MG63 (cell line): ENCODE data around the gene CNST. TPM values are rescaled to one million over a fixed set of nuclear protein-coding genes. Genes with fewer than 3 reads are reported as not detected.
A peak's percentile ranks its signal among the peaks of the same experiment; 100 is the strongest.
"Not testable (repeated sequence)": the region's sequence is repeated elsewhere in the genome, so short reads cannot be mapped to it uniquely, and the experiment has no call there.

Experiments
- DNase-seq: peaks from one replicate; pipeline ENCODE4 v3.0.0-alpha.2; 2020
- H3K27me3 ChIP-seq: fragments of 250-450 bp; sonication (Bioruptor Pico); 2 replicates; pipeline ENCODE4 v1.5.1; 2020; ENCODE audit warnings: mild to moderate bottlenecking, moderate library complexity
- H3K36me3 ChIP-seq: fragments of 250-450 bp; sonication (Bioruptor Pico); 2 replicates; pipeline ENCODE4 v1.5.1; 2020; ENCODE audit warnings: mild to moderate bottlenecking, moderate library complexity
- H3K4me3 ChIP-seq: fragments of 250-450 bp; sonication (Bioruptor Pico); 2 replicates; pipeline ENCODE4 v1.5.1; 2020; ENCODE audit warnings: mild to moderate bottlenecking, moderate library complexity
- H3K9me3 ChIP-seq: fragments of 250-450 bp; sonication (Bioruptor Pico); 2 replicates; pipeline ENCODE4 v1.5.1; 2020; ENCODE audit warnings: mild to moderate bottlenecking, moderate library complexity
- total RNA-seq: library from RNA; depleted of rRNA; stranded (reverse); fragments of >200 nt; shearing (Covaris generic); gene quantifications from 2 replicates; pipeline ENCODE4 v1.2.3, GENCODE V29; 2014; ENCODE audit warnings: low replicate concordance

Gene CNST
- total RNA-seq, 1 experiment from 2014 or later, result 11.2 TPM

DNA sequence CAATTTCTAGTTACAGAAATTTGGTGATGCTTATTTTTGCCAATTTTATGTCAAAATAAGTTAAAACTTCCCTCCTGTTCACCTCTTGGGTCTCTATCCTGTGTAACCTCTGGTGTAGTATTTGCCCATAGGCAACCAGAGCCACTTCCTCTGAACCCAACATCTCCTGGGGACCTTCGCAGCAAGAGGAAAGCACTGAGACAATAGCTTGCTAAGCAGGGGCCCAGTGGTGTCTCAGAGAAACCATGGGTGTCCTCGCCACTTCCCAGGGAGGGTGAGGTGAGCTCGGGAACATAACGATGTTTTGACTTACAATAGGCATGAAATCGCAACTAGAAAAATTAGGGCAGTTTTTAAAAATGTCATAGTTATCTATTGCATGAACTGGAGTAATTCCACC lies 101.5 kb downstream of the CNST start:
- no peak for DNase-seq
- no peaks in the 10 kb centered on the region for H3K9me3 ChIP-seq
- H3K27me3 ChIP-seq, result no peaks in the 10 kb centered on the region
- H3K4me3 ChIP-seq, result no peak overlapping the region
- H3K36me3 ChIP-seq, result no peaks in the 10 kb centered on the region; the same call in 1 of the 2 replicates

DNA sequence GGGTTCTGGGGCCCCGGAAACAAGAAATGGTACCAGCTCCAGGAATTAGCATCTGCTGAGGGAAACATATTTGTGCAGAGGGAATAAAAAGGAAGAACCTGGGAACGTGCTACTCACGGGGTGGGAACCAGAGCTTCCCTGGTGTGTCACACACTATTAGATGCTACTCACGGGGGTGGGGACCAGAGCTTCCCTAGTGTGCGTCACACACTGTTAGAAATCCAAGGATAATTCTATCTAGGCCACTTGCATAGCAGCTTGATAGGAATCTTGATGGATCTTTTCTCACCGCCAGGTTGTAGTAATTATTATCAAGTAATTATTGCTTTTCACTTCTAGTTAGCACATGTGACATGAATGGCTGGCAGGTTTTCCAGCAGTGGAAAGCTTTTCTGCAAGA lies 103.4 kb downstream of the CNST start:
- Histone ChIP-seq H3K27me3 (no peaks in the 10 kb centered on the region), H3K4me3 (no peak overlapping the region), H3K36me3 (no peaks in the 10 kb centered on the region; the same call in 1 of the 2 replicates), H3K9me3 (no peaks in the 10 kb centered on the region)
- no peak for DNase-seq

DNA sequence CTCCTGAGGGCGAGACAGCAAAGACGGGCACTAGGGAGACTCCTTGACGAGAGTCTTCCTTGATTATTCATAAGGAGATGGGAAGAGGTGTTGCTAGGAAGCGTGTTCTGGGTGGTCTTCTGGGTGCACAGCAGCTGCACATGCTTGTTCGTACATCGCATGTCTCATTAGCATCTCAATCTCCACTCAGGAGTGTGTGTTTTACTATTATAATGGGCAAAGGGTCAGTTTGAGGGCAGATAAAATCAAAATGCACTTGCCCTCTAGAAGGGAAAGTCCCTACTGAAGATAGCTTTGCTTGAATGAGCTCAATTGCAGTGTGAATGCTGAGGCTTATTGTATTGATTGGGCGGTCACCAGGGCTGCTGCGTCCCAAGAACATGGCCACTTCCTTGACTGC lies 107.8 kb downstream of the CNST start:
- Histone ChIP-seq H3K4me3 (no peak overlapping the region), H3K9me3 (no peaks in the 10 kb centered on the region), H3K36me3 (no peaks in the 10 kb centered on the region; the same call in 1 of the 2 replicates), H3K27me3 (no peaks in the 10 kb centered on the region)
- DNase-seq, result no peak

DNA sequence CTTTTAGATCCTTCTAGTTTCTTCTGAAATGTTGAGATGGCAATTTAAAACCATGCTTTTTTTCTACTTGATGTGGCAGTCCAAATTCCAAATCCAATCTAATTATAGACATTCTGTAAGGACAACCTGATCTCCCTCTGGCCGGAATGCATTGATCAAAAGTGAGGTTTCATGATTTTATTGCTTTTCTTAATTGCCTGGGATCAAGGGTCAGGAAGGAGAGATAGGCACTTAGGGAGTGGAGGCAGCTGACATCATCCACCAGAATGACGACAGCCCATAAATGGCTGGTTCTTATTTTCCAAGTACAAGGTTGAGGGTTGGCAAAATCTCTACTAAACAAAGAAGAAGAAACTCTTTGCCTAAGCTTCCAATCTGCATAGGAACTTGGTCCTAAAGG lies 111.6 kb downstream of the CNST start:
- H3K9me3 ChIP-seq, result no peaks in the 10 kb centered on the region
- H3K27me3 ChIP-seq, result no peaks in the 10 kb centered on the region
- H3K4me3 ChIP-seq, result no peak overlapping the region
- DNase-seq, result no peak
- H3K36me3 ChIP-seq, result no peaks in the 10 kb centered on the region

DNA sequence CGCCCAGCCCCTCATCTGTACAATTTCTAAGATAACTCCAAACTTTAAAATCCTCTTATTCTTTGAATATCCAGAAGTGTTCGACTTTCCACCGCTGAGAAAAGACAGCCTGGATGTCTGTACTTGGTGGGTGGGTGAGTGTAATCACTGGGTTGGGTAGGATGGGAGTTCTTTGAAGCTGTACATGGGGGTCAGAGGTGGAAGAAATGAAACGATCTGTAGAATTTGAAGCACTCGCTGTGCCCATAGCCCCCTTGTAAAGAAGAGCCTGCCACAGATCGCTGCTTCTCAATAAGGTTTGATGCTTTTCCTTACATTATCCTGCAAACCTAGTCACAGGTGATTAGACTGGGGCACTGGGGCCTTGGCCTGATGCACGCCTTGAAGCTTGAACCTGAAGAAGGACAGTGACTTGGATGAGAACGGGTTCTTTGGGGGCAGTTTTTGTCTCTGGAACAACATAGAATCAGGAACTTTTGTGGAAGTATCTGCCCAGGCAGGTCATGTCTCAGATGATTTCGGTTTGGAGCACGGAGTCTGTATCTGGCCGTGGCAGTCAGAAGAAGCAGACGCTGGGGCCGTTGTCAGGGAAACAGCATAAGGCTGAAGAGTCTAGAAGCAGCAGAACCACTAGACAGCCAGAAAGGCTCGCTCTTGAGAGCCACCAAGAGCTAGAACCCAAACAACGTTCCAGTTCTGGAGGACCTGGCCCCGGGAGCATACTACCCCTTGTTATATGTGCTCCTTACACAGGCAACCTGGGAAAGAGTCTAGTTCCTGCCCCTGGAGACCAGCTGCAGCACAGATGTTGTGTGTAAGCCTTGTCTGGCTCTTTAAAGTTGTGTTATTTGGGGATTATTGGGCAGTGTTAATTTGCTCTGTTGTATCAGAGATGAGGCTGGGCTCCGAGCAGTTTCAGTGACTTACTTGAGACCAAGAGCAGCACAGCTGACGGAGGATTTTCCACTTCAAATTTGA lies 112.8 kb downstream of the CNST start:
- Histone ChIP-seq H3K36me3 (no peaks in the 10 kb centered on the region), H3K9me3 (no peaks in the 10 kb centered on the region), H3K27me3 (no peaks in the 10 kb centered on the region), H3K4me3 (no peak overlapping the region)
- DNase-seq, result no peak

DNA sequence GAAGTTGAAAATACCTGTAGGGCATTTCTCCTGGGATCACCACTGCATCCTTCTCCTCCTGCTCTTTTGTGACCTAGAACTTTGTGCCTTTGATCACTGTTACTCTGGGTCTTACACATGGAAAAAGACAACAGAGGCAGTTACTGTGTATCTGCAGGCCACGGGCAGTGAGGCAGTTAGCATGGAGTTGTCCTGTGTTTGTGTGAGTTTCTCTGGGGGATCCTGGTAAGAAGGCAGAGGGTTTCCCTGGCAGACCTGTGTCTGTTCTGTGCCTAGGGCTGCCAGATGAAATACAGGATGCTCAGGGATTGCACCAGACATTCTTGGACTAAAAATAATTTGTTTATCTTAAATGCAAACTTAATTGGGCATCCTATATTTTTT lies 113.5 kb downstream of the CNST start:
- no peak overlapping the region for H3K4me3 ChIP-seq
- no peaks in the 10 kb centered on the region for H3K36me3 ChIP-seq
- no peaks in the 10 kb centered on the region for H3K27me3 ChIP-seq
- H3K9me3 ChIP-seq, result no peaks in the 10 kb centered on the region
- DNase-seq, result no peak

DNA sequence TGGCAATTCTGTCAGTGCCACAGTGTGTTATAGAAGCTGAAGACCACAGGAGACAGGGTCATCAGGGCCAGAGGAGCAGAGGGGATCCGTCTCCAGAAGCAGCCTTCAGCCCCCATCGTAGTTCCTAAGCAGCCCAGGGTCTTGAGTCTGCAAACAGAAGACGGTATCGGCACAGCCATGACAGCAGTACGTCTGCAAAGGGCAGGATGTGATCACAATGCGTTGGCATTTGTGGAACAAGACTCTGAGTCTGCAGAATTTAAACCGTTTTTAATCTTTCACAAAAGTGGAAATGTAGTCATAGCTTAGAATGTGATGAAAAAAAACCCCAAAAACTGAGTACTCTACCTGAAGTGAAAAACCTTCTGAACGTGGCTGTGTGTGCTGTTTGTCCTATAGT lies 113.9 kb downstream of the CNST start:
- Histone ChIP-seq H3K9me3 (no peaks in the 10 kb centered on the region), H3K36me3 (no peaks in the 10 kb centered on the region), H3K4me3 (no peak overlapping the region), H3K27me3 (no peaks in the 10 kb centered on the region)
- DNase-seq, result no peak

DNA sequence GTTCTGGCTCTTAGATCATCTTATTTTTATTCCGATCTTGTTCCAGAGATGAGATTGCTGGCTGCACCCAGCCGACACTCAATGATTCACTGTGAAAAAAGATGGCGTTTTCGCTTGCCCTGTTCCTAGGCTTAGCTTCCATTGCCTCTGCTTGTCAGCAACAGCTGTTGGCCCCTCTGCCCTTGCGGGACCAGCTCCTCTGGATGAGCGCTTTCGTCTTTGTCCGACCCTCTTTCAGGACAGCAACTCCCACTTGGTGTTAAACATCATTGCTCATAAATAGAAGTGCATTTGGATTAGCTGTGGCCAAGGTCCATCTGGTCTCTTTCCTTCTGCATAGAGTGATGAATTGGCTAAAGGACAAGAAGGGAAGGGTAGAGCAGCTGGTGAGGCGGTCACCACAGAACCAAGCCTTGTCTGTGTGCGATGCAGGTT lies 114.5 kb downstream of the CNST start:
- no peak overlapping the region for H3K4me3 ChIP-seq
- no peak for DNase-seq
- H3K27me3 ChIP-seq, result no peaks in the 10 kb centered on the region
- H3K9me3 ChIP-seq, result no peaks in the 10 kb centered on the region
- H3K36me3 ChIP-seq, result no peaks in the 10 kb centered on the region

DNA sequence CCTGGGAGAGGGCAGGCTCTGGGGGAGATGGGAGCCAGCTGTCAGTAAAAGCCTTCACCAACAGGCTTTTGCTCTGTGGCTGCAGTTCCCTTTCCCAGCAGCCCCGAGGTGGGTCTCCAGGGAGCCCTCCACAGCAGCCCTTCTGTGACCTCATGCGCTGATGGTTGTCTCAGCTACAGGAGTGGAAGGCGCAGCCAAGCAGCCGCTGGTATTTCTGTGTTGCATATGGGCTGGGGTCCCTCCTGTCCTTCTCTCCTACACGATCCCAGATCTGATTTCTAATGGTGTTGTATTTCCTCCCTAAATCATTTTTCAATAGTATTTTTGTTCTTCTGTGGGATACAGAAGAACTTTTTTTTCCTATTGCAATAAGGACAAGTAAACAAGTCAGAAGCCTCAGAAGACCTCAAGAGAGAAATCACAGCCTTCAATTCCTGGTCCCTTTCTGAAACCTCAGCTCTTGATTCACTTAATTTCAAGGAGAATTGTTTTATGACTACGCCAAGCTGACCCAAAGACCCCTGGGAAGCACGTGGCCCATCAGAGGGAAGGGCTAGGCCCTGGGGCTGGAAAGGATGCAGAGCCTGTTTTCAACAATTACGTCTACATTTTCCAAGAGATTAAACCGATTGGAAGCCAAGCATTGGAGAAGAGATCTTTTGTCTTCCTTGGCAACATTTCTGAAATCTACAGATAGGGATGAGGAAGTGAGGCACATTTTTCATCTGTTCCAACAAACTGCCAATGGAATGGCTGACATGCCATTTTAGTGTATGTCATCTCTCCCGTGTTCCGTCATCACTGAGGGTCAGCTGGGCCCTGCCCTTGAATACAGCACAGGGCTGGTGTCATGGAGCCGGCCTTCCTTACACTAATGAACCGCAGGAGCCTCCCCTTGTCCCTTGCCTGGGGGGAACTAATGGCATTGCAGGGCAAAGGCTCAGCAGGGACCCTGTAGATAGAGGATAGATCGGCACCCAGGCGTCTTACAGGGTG lies 115.9 kb downstream of the CNST start:
- Histone ChIP-seq H3K4me3 (no peak overlapping the region), H3K9me3 (no peaks in the 10 kb centered on the region), H3K36me3 (no peaks in the 10 kb centered on the region), H3K27me3 (no peaks in the 10 kb centered on the region)
- DNase-seq, result no peak

DNA sequence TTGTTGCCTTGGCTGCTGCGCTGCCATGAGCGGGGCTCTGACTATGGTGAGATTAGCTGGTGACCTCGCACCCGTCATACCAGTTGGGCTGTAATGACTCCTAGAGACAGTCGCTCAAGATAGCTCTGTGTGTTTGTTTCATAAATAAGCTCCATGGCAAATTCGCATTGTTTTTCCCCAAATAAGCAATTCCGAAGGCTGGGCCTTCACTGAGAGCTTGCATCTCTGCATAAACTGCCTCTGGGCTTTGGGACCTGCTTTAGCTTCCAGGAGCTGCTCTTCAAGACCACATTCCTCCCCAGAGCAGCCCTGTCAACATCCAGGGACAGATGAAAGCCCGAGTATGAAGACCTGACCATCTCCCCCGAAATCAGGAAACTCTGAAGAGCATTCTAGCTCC lies 117.3 kb downstream of the CNST start:
- Histone ChIP-seq H3K27me3 (no peaks in the 10 kb centered on the region), H3K9me3 (no peaks in the 10 kb centered on the region)
- DNase-seq, result no peak

DNA sequence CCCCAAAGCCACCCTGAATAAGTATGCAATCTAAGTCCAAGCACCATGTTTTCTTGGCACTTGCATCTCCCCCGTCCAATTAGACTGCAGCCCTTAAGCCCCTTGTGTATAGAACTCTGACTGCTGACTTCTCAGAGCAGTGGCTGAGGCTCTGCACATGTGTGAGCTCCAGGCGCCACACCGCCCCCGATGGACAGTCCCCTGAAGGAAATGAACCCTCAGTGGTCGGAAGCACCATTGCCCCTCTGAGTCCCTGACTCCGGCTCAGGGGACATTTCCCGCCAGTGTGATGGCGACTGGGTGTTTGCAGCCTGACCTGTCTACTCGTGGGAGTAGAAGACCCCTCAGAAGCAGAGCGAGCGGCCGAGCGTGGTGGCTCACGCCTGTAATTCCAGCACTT lies 120.7 kb downstream of the CNST start:
- no peaks in the 10 kb centered on the region for H3K27me3 ChIP-seq
- no peaks in the 10 kb centered on the region for H3K36me3 ChIP-seq
- DNase-seq, result no peak
- no peak overlapping the region for H3K4me3 ChIP-seq
- H3K9me3 ChIP-seq, result no peaks in the 10 kb centered on the region

More for the DNA sequence above, 117.3 kb downstream of the CNST start:
- no peaks in the 10 kb centered on the region for H3K36me3 ChIP-seq
- no peak overlapping the region for H3K4me3 ChIP-seq

DNA sequence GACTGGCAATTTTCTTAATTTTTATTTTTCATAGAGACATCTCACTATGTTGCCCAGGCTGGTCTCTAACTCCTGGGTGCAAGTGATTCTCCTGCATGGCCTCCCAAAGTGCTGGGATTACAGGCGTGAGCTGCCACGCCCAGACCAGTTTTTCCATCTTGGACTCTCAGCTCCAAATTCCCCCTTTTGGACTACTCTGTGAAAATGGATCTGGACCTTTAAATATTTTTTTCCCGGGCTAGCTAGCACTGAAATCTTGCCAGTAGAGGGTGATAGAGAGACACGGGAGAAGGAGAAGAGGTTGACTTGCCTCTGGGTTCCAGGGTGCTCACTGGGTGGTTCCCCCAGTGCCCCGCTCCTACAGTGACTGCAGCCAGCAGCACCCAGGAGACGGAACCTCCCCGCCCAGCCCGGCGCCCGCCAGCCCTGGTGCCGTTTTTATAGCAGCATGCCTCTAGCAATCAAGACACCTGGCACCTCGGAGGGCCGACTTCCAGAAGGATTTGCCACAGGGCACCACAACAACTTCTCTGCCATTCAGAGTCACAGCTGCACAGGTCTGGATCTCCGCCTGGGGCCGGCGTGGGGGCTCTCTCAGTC lies 123.3 kb downstream of the CNST start:
- H3K4me3 ChIP-seq, result peak overlapping the region; percentile 22
- H3K36me3 ChIP-seq, result no peaks in the 10 kb centered on the region
- H3K9me3 ChIP-seq, result peaks cover 6% of the 10 kb centered on the region
- DNase-seq, result peak; percentile 63
- H3K27me3 ChIP-seq, result no peaks in the 10 kb centered on the region

DNA sequence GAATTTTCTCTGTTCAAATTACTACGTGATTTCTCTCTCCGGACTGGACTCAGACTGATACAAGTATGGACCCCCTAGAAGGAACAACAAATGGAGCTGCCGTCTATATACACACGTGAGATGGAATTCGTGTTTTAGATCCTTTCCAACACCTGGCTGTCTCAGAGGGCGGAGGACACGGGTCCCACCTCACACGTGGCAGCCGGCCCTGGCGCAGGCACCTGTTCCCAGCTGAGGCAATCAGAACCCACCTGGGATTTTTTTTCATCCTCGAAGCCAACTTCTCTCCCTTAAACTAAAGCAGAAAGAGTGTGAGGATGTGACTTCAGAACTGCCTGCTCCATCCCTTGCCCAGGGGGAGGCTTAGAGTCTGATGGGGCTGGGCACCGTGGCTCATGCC lies 123.8 kb downstream of the CNST start:
- no peak for DNase-seq
- Histone ChIP-seq H3K27me3 (no peaks in the 10 kb centered on the region), H3K9me3 (peaks cover 9% of the 10 kb centered on the region), H3K36me3 (no peaks in the 10 kb centered on the region), H3K4me3 (no peak overlapping the region)

DNA sequence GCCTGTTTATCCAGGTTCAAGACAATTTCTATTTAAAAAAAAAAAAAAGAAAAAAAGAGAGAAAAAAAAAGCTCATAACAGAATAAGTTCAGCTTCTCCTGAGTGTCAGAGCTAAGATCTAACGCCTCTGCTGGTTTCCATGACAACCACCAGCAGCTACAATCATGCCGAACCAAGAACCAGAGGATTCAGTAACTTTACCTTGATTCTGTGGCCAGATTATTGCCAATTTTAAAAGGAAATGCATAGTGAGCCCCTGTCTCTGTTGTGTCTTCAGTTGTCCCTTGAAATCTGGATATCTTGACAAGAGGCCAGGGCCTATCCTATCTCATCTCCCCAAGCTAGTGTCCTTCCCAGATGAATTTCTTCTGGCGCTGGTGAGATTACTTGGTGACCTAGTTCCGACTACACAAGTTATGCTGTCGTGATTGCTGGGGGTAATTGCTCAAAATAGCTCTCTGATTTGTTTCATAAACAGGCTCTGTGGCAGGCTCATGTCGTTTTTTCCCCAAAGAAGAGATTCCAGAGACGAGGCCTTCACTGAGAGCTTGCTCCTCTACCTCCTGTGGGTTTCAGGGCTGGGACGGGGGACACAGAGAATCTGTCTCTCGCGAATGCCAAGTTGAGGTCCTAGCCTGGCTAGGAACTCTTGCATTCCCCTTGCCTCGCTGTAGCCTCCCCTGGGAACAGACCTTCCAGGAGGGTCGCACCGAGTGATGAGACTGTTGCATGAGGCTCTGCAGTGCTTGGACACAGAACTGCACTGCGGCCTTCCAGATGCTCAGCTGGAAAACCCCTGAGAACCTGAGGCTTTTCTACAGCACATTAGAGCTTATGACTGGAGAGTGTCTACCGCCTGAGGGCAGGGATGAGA lies 125.6 kb downstream of the CNST start:
- Histone ChIP-seq H3K36me3 (no peaks in the 10 kb centered on the region), H3K27me3 (no peaks in the 10 kb centered on the region), H3K4me3 (no peak overlapping the region), H3K9me3 (peaks cover 9% of the 10 kb centered on the region)
- DNase-seq, result no peak

DNA sequence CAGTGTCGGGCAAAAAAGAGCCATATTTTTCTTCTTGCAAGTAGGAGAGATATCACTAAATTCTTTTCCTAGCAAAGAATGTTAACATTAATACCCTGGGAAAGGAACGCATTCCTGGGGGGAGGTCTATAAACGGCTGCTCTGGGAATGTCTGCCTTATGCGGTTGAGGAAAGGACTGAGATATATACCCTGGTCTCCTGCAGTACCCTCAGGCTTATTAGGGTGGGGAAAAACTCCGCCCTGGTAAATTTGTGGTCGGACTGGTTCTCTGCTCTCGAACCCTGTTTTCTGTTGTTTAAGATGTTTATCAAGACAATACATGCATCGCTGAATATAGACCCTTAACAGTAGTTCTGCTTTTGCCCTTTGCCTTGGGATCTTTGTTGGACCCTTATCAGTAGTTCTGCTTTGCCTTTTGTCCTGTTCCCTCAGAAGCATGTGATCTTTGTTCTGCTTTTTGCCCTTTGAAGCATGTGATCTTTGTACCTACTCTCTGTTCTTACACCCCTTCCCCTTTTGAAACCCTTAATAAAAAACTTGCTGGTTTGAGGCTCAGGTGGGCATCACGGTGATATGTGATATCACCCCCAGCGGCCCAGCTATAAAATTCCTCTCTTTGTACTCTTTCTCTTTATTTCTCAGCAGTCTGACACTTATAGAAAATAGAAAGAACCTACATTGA lies 128.1 kb downstream of the CNST start:
- not testable (repeated sequence) for H3K36me3 ChIP-seq, H3K27me3 ChIP-seq, H3K4me3 ChIP-seq, H3K9me3 ChIP-seq, DNase-seq
